GM18526 (cell line): ENCODE results near the gene MAT2A.

ENCODE experiments used
- POLR2A ChIP-seq: IDR thresholded peaks from 3 replicates; pipeline ENCODE4 v1.6.1; 2011; ENCODE audit not compliant: insufficient read length; ENCODE audit errors: extremely low read depth

The MAT2A gene

DNA sequence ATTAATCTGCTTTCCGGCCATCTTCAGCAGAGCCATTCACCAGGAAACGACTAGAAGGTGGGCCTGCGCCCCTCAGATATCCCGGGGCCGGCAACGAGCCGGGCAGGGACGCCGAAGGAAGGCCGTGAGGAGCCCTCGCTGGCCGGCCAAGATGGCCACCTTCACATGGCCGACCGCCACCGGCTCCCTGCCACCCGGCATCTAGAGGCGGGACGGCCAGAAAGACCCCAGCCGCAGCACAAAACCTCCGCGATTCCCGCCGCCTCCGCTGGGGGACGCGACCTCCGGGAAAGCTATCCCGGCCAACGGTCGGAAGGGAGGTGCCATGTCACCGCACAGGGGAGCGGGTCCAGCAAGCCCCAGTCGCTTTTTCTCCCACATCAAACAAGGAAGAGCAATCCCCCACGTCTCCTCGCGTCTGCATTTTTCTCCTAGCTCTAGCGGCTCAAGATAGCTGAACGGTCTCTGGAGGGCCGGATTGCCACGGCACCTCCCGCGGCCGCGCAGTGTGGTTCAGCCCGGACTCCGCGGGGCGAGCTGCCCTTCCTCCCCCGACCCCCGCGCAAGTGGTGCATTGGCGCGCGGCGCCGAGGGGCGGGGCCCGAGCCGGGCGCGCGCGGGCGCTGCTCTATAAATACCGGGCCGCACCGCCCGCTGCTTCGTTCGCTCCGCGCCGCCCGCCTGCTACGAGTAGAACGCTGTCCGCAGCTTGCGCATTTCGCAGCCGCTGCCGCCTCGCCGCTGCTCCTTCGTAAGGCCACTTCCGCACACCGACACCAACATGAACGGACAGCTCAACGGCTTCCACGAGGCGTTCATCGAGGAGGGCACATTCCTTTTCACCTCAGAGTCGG, at the start of gene MAT2A:
Gene MAT2A, plus strand, starts transcription at position 662 of the 854 bp plus-strand sequence. Its CDS starts 120 bp downstream, at position 782.
- TF ChIP-seq POLR2A = peak; percentile 100

DNA sequence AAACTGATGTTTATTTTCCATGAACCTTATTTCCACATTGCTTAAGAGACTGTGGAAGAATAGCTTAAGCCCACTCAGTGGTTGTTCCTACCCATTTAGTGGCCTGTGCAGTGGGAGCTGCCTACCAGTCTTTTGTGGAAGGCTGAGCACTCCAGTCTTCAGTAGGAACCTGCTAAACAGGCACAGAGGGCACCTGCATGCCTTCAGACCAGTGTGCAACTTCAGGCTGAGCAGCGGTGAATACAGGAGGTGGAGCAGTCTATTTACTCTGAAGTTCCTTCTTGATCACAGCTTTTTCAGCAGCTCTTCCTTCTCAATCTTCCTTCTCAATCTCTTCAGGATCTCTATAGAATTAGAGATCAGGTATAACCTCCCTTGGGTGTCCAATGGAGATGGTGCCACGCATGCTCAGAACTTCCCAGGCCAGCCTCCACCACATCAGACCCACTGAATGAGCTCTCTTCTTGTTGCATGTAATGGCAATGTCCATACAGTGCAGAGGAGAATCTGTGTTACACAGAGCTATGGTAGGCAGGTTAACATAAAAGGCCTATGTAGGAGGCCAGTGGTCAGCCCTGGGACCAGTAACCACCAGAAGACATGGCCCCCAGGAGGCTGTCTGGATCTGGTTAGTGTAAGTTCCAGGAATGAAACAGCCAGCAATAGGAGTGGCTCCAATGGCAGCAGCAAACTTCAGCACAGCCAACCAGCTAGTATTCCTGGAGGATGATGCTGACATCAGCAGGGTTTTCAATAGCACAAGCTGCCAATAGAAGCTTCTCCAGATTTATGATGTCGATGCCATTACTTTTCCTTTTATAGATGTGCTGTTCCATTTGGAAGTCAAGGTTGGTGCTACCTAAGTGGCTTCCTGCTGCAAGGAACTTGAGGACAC, 47.9 kb upstream of the MAT2A start:
- no peak for TF ChIP-seq POLR2A

DNA sequence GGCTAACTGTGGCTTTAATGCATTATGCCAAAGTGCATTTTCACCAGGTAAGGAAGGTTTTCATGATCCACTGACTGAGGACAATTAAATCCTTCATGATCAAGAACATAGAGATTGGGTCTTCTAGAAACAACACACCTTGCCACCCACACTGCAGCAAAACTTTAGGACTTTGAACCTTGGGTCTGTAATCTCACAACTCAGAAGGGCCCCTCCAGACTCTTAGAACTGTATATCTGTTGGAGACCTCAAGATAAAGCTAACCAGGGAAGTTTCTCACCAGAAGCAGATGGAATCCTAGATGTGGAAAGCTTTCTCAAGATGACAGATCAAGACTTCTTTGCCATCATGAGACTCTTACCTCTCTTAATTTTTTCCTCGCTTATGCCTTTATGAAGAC, 42.5 kb upstream of the MAT2A start:
- TF ChIP-seq POLR2A = no peak

DNA sequence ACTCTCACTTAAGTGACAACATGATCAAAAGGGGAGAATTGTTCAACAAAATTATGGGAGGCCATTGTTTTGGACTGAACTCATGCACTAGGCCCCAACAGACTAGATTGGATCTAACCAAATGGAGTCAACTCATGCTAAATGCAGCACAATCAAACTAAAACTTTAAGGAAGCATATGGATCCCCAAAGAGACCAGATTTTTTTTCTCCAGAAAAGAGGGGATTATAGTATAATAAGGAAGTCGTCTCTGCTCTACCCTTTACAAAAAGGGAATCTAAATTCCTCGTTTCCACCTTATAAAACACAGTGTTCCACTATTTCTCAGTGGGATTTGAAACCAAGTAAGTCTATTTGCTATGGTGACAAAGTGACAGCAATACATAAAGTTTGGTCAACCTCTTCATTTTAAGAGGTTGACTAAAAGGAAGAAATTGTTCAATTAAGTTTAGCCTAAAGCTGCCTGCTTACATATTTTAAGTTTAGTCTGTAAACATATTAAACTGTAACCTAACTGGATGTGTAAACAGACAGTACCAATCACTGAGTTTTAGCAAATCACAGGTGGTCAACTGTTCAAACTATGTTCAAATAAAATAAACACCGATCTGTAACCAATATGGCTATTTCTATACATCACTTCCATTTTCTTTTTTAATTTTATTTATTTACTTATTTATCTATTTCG, 40.9 kb upstream of the MAT2A start:
- no peak for TF ChIP-seq POLR2A

DNA sequence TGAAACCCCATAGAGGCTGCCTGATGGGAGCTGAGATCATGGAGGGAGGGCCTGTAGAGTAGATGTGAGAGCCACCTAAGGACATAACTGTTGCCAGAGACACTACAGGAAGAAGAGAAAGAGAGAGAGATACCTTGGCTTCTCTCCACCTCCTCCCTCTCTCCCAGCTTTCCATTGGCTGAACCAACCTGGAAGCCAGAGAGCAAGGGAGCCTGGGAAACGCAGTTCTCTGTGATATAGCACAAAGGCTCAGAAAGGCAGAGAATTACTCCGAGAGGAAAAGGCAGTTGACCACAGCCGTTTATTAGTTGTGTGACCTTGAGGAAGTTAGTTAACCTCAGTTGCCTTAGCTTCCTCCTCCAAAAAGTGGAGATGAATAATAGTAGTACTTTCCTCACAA, 37.7 kb upstream of the MAT2A start:
- TF ChIP-seq POLR2A = no peak

DNA sequence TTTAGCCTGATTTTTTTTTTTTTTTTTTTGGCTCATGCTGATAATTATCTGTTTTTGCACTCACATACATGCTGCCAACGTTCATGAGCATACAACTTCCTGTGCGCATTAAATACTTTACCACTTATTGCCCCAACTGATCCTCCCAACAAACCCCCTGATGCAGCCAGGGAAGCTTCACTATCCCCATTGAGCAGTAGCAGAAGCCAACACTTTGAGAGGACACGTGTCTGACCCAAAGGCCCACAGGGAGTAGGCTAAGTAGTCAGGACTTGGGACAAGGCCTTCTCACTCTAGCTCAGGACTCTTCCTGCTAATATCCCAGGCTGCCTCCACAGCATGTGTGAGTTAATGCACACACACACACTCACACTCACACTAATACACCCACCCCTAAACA, 36.2 kb upstream of the MAT2A start:
- no peak for TF ChIP-seq POLR2A

DNA sequence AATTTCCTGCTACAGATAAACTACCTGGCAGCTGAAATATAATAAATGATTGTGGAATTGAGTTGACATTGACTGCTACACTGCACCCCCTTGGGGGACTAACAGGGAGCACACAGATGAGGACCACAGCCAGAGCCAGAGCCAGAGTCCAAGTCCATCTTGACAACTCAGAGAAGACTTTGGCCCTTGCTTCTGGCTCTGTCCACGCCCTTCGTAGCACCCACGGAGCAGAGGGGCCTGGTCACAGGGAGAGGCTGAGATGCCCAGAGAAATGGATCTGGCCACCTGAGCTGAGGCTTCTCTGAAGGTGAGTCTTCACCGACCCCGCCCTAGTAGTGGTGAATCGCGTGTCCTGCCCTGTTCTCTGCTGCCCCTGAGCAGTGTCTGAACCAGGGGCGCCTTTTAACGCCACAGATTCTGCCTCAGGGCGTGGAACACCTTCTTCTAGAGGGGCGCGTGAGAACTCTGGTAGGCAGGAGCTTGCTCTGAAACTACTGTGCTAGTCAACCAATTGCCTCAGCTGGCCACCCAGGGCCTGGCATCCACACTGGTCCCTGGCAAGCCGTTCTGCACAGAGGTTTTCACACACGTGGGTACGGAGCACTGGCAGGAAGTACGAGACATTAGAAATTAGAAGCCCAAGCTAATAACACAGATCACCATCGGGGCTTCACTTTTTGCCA, 35.7 kb upstream of the MAT2A start:
- TF ChIP-seq POLR2A = no peak

DNA sequence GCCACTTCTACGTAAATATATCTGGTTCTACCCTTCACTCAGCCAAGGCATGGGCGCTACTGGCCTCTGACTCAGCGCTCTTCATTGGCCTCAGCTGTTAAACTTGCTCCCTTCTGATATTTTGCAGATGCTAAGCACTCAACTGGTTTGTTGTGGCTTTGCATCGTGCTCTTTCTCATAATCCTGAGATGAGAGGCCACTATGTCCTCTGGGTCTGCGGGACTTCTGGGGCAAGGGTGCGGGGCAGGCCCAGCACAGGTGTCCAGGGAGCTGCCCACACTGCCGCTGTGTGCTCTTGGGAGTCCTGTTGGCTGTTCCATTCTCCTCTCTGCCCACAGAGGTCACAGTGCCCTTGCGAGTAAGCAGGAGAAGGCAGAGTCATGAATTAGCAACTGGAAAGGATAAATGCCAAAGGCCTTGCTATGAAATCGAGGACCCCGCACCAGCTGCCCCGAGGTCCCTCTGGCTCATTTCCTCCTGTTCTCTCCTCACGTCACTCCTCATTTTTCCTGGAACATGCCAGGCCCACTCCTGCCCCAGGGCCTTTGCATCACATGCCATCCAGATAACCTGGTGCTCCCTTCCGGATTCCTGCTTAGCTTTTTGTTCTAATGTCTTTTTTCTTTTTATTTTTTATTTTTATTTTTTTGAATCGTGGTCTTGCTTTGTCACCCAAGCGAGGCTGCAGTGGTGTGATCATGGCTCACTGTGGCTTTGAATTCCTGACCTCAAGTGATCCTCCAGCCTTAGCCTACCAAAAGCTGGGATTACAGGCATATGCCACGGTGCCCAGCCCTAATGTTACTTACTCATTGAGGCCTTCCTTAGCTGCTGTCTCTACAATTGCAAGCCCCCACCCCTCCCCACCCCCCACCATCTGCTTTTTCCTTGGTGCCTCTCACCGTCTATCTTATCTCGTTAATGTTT, 34.9 kb upstream of the MAT2A start:
- TF ChIP-seq POLR2A = no peak

DNA sequence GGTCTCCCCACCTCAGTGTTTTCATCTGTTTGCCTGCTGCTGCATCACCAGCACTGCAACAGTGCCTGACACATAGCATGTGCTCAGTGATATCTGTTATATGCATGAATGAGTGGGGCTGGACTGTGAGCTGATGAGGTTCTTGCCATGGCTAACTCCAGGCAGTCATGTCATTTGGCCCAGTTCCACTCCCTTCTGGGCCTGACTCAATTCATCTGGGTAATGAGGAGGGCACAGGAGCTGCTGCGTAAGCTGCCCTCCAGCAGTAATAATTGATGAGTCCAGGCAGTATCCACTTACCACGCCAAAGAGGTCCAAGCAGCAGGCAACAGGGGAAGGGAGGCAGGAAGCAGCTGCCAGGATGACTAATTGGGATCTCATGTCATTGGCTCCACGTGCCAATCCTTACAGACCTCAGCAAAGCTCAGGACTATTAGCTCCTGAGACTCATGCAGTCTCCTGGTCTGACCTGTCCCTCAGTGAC, 34.1 kb upstream of the MAT2A start:
- no peak for TF ChIP-seq POLR2A

DNA sequence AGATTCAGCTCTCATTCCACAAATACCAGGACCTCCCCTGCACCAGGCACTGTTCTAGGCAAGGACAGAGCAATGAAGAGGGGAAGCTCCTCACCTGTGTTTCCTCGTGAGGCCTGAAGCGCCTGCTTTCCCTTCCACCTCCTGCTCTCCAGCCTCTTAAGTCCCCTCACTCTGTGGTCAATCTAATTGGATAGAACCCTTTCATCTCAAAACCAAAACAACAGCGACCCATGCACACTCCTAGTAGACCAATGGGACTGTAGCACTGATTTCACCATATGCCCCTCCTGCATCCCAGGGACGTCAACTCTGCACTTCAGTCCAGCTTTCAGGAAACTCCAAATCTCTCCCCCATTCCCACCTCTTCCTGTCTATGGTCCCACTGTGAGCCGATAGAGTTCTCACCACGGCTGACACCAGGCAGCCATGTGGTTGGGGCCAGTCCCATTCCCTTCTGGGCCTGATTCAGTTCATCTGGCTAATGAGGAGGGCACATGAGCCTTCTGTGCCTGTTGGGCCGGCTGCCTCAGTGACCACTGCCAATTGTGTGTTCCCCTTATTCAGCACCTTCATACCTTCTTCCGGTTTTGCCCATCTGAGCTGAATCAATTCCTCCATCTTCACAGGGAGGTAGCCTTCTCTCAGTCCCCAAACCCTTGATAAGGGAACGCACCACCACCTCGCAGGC, 33.3 kb upstream of the MAT2A start:
- TF ChIP-seq POLR2A = no peak

DNA sequence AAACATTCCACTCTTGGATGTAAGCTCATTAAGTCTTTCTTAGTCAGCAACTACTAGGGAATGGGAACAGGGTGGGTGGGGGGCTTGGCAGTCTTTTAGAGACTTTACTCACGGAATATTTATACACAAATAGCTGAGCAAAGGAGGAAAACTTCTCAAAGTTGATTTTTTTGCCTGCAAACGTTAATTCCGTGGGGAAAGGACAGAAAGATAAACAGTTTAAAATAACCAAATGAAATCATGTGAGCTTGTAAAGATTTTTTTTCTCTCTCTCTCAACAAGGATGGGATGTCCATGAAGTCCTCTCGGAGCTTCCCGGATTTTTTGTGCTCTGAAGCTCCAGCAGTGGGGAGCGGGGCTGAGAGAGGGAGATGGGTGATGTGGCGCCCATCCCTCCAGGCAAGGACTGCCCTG, 32.2 kb upstream of the MAT2A start:
- TF ChIP-seq POLR2A = no peak

DNA sequence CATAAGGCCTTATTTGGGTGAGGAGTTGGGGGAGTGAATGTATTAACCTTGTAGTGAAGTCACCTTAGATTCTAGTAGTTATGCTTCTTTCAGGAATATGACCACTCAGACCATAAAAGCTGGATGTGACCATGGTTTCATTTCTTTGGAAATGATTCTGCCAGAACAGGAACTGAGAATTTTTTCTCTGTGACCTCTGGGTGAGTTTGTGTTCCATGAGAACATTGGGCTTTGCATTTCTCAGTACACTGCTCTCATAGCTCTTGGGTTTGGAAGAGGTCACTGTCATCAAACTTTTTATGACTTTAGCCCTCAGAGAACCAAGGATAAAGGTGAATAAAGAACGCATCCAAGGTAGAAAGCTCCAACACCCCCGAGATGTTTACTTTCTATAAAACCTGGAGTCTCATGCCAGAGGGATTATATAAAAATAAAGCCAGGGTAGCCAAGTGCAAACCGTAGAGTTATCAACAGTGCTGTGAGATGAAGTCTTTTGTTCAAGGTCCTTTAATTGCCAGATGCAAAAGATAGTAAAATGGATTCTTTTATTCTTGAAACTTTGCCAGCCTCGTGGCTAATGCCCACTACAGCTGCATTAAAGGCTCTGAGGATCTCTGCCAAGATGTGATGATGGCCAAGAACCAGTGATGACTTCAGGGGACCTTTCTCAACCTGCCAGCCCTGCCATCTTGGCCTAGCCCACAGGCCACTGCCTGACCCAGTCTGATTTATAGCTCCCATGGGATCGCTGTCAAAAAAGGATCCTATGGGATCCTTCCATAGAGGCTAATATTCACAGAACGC, 27.8 kb upstream of the MAT2A start:
- no peak for TF ChIP-seq POLR2A
